HCT116 (cell line): ENCODE data around the gene PSTPIP2. TPM values are rescaled to one million over a fixed set of nuclear protein-coding genes. Genes with fewer than 3 reads are reported as not detected.

Experiments used
- ATAC-seq: fragments of 200-7000 bp; cut with Tn5 transposase; 2 replicates; pipeline ENCODE4 v1.9.1; 2020; ENCODE audit warnings: mild to moderate bottlenecking, moderate library complexity
- BruUV-seq: library from RNA; stranded (reverse); fragments of 400-500 nt; replicated peaks from 2 replicates; lab custom pipeline; 2021; lab: Mats Ljungman, UMichigan
- CTCF ChIA-PET: fragments of 300-600 bp; sonication (Branson Sonifier 250); formaldehyde crosslinking; loops from one replicate; lab custom pipeline; 2021; ENCODE audit warnings: antibody characterized with exemption; lab: Charles Lee
- POLR2A ChIA-PET: fragments of 300-600, 350-600 bp; sonication (Branson Sonifier 250); formaldehyde crosslinking; loops from one replicate; lab custom pipeline; 2021; ENCODE audit warnings: antibody characterized with exemption; lab: Charles Lee
- RAD21 ChIA-PET, 2 experiments: fragments of 300-600 bp; sonication (Branson Sonifier 250); formaldehyde crosslinking; loops; one replicate each; lab custom pipeline; 2023; ENCODE audit warnings: low total read pairs in 2 of 2; ENCODE audit not compliant: uncharacterized antibody in 2 of 2, unreplicated experiment in 2 of 2, low non-redundant PET in 1 of 2; lab: Charles Lee
- DNase-seq: peaks from one replicate; pipeline ENCODE4 v3.0.0-alpha.2; 2010; ENCODE audit warnings: low read depth, low spot score
- H2AFZ ChIP-seq: fragments of 200-600 bp; shearing (Covaris generic), sonication (generic); 2 replicates; pipeline ENCODE4 v1.6.1; 2017; ENCODE audit warnings: low read depth, mixed run types, mixed read lengths, antibody characterized with exemption, low read length; ENCODE audit not compliant: poor library complexity, severe bottlenecking
- H3K27ac ChIP-seq: 2 replicates; pipeline ENCODE4 v1.5.1; 2012; ENCODE audit warnings: low read depth, low read length
- H3K27me3 ChIP-seq: fragments of 200-600 bp; sonication (generic); 2 replicates; pipeline ENCODE4 v1.6.1; 2016; ENCODE audit warnings: mixed run types, low read length, mixed read lengths; ENCODE audit not compliant: insufficient read depth
- H3K36me3 ChIP-seq, 2 experiments: fragments of 200-500 bp in 1 of 2; fragments of 200-600 bp in 1 of 2; sonication (Bioruptor generic) in 1 of 2; sonication (generic) in 1 of 2; 2 replicates each; pipeline versions ENCODE4 v1.5.1 to v1.6.1; 2014 to 2016; ENCODE audit warnings: low read length in 2 of 2, inconsistent platforms in 1 of 2, mixed read lengths in 1 of 2, mixed run types in 1 of 2; ENCODE audit not compliant: insufficient read depth in 2 of 2, control insufficient read depth in 1 of 2
- H3K4me1 ChIP-seq, 2 experiments: fragments of 200-600 bp in 1 of 2; sonication (generic) in 1 of 2; 2 replicates each; pipeline versions ENCODE4 v1.5.1 to v1.6.1; 2012 to 2017; ENCODE audit warnings: low read length in 2 of 2, inconsistent platforms in 1 of 2, mild to moderate bottlenecking in 1 of 2, mixed read lengths in 1 of 2, mixed run types in 1 of 2, moderate library complexity in 1 of 2; ENCODE audit not compliant: insufficient read depth in 2 of 2, control insufficient read depth in 1 of 2
- H3K4me2 ChIP-seq: fragments of 200-600 bp; sonication (generic); 2 replicates; pipeline ENCODE4 v1.6.1; 2017; ENCODE audit warnings: mixed run types, low read length, mixed read lengths
- H3K4me3 ChIP-seq, 2 experiments: fragments of 200-600 bp in 1 of 2; sonication (generic) in 1 of 2; replicated peaks in 1 of 2; 2 replicates each; pipeline ENCODE4 v1.5.1; 2011 to 2016; ENCODE audit warnings: low read length in 2 of 2, control low read depth in 1 of 2, low read depth in 1 of 2, mild to moderate bottlenecking in 1 of 2, mixed read lengths in 1 of 2, mixed run types in 1 of 2
- H3K79me2 ChIP-seq: fragments of 200-600 bp; sonication (generic); 2 replicates; pipeline ENCODE4 v1.6.1; 2017; ENCODE audit warnings: mild to moderate bottlenecking, mixed run types, low read length, moderate library complexity, mixed read lengths; ENCODE audit not compliant: insufficient read depth
- H3K9ac ChIP-seq: fragments of 200-600 bp; sonication (generic); 2 replicates; pipeline ENCODE4 v1.6.1; 2016; ENCODE audit warnings: low read length, mixed read lengths
- H3K9me2 ChIP-seq: fragments of 200-600 bp; sonication (generic), shearing (Covaris generic); 2 replicates; pipeline ENCODE4 v1.6.1; 2017; ENCODE audit warnings: mixed run types, mild to moderate bottlenecking, moderate library complexity; ENCODE audit not compliant: insufficient read depth
- H3K9me3 ChIP-seq, 2 experiments: fragments of 200-500 bp in 1 of 2; fragments of 200-600 bp in 1 of 2; sonication (Bioruptor generic) in 1 of 2; sonication (generic) in 1 of 2; 2 replicates each; pipeline ENCODE4 v1.6.1; 2014 to 2017; ENCODE audit warnings: low read length in 2 of 2, mixed read lengths in 2 of 2, inconsistent platforms in 1 of 2, low read depth in 1 of 2, mild to moderate bottlenecking in 1 of 2, mixed run types in 1 of 2, moderate library complexity in 1 of 2; ENCODE audit not compliant: control insufficient read depth in 1 of 2, insufficient read depth in 1 of 2
- H4K20me1 ChIP-seq: fragments of 200-600 bp; sonication (generic), shearing (Covaris generic); 2 replicates; pipeline ENCODE4 v1.6.1; 2017; ENCODE audit warnings: mixed run types, mild to moderate bottlenecking, moderate library complexity; ENCODE audit not compliant: insufficient read depth
- CBX3 ChIP-seq: IDR thresholded peaks from 2 replicates; pipeline ENCODE4 v1.6.1; 2012; ENCODE audit warnings: low read depth
- EGR1 ChIP-seq: IDR thresholded peaks from 2 replicates; pipeline ENCODE4 v1.6.1; 2012; ENCODE audit warnings: low read depth
- EZH2 ChIP-seq: fragments of 200-600 bp; sonication (generic); IDR thresholded peaks from 2 replicates; pipeline ENCODE4 v1.6.1; 2017; ENCODE audit warnings: antibody characterized with exemption, mixed run types
- REST ChIP-seq: IDR thresholded peaks from 2 replicates; pipeline ENCODE4 v1.6.1; 2012; ENCODE audit warnings: low read depth
- SRF ChIP-seq: IDR thresholded peaks from 2 replicates; pipeline ENCODE4 v1.6.1; 2012; ENCODE audit warnings: low read depth
- ZFX ChIP-seq: fragments of 450-650 bp; IDR thresholded peaks from 2 replicates; pipeline ENCODE4 v1.6.1; 2017
- intact Hi-C: fragments of 100-400 bp; cut with micrococcal nuclease; formaldehyde crosslinking; loops from 2 replicates; pipeline ENCODE4 v1.10.0; 2022
- total RNA-seq: library from RNA; stranded (reverse); gene quantifications from one replicate; pipeline ENCODE4 v1.2.1, GENCODE V29; 2021; ENCODE audit not compliant: unreplicated experiment
- TF ChIP-seq, protein P1 (sequence below): IDR thresholded peaks from 2 replicates; pipeline ENCODE4 v1.6.1; 2011; ENCODE audit warnings: mild to moderate bottlenecking, low read length, moderate library complexity; ENCODE audit not compliant: insufficient replicate concordance; ENCODE audit errors: extremely low read depth
- TF ChIP-seq, protein P2 (sequence below), 3 experiments: fragments of 200-600 bp in 1 of 3; sonication (generic) in 1 of 3; IDR thresholded peaks in 2 of 3; conservative IDR thresholded peaks in 1 of 3; 2 replicates each; pipeline ENCODE4 v1.5.1; 2012 to 2017; ENCODE audit warnings: low read depth in 2 of 3, low read length in 2 of 3, antibody characterized with exemption in 1 of 3, borderline replicate concordance in 1 of 3, control low read depth in 1 of 3, mild to moderate bottlenecking in 1 of 3, mixed read lengths in 1 of 3, mixed run types in 1 of 3, moderate library complexity in 1 of 3; ENCODE audit not compliant: insufficient read depth in 1 of 3

PSTPIP2 gene
- total RNA-seq, 1 experiment from 2014 or later = 20.0 TPM

- DNase-seq (no peak), ATAC-seq (no peak)
- CTCF ChIA-PET = no interaction called here
- Histone ChIP-seq H3K9me2 (no peaks in the 10 kb centered on the region), H3K9ac (no peak overlapping the region), H3K4me2 (no peak overlapping the region), H3K27ac (no peak overlapping the region), H3K79me2 (no peaks in the 10 kb centered on the region), H3K4me1 (no peaks in the 10 kb centered on the region), H3K36me3 (no peaks in the 10 kb centered on the region), H4K20me1 (no peaks in the 10 kb centered on the region), H3K4me3 (no peak overlapping the region), H3K9me3 (no peaks in the 10 kb centered on the region), H3K27me3 (no peaks in the 10 kb centered on the region), H2AFZ (no peak overlapping the region)
- RAD21 ChIA-PET = no interaction called here
- intact Hi-C loops = no loop called here
- TF ChIP-seq, protein P1, sequence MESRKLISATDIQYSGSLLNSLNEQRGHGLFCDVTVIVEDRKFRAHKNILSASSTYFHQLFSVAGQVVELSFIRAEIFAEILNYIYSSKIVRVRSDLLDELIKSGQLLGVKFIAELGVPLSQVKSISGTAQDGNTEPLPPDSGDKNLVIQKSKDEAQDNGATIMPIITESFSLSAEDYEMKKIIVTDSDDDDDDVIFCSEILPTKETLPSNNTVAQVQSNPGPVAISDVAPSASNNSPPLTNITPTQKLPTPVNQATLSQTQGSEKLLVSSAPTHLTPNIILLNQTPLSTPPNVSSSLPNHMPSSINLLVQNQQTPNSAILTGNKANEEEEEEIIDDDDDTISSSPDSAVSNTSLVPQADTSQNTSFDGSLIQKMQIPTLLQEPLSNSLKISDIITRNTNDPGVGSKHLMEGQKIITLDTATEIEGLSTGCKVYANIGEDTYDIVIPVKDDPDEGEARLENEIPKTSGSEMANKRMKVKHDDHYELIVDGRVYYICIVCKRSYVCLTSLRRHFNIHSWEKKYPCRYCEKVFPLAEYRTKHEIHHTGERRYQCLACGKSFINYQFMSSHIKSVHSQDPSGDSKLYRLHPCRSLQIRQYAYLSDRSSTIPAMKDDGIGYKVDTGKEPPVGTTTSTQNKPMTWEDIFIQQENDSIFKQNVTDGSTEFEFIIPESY = no peak
- BruUV-seq = no TSS peak
- POLR2A ChIA-PET = no interaction called here
Observed at GRCh38 chr18:46028536-46028891, 43.5 kb downstream of the PSTPIP2 start.

GRCh38 chr18:46019936-46020335 lies 52.1 kb downstream of the PSTPIP2 start:
- intact Hi-C loops = no loop called here
- ChIA-PET CTCF (no interaction called here), RAD21 (no interaction called here), POLR2A (no interaction called here)
- no TSS peak for BruUV-seq
- Histone ChIP-seq H2AFZ (no peak overlapping the region), H3K79me2 (no peaks in the 10 kb centered on the region), H4K20me1 (no peaks in the 10 kb centered on the region), H3K4me3 (no peak overlapping the region), H3K27ac (no peak overlapping the region), H3K9ac (no peak overlapping the region), H3K36me3 (no peaks in the 10 kb centered on the region), H3K27me3 (no peaks in the 10 kb centered on the region), H3K9me2 (no peaks in the 10 kb centered on the region), H3K4me2 (no peak overlapping the region), H3K9me3 (no peaks in the 10 kb centered on the region), H3K4me1 (no peaks in the 10 kb centered on the region)
- TF ChIP-seq EGR1 = no peak
- TF ChIP-seq CBX3 = no peak
- TF ChIP-seq ZFX = no peak
- TF ChIP-seq, protein P2, sequence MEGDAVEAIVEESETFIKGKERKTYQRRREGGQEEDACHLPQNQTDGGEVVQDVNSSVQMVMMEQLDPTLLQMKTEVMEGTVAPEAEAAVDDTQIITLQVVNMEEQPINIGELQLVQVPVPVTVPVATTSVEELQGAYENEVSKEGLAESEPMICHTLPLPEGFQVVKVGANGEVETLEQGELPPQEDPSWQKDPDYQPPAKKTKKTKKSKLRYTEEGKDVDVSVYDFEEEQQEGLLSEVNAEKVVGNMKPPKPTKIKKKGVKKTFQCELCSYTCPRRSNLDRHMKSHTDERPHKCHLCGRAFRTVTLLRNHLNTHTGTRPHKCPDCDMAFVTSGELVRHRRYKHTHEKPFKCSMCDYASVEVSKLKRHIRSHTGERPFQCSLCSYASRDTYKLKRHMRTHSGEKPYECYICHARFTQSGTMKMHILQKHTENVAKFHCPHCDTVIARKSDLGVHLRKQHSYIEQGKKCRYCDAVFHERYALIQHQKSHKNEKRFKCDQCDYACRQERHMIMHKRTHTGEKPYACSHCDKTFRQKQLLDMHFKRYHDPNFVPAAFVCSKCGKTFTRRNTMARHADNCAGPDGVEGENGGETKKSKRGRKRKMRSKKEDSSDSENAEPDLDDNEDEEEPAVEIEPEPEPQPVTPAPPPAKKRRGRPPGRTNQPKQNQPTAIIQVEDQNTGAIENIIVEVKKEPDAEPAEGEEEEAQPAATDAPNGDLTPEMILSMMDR (IDR thresholded peaks at IDR 0.05 in 2 of 3, conservative IDR thresholded peaks at IDR 0.05 in 1 of 3; ENCODE audit: borderline replicate concordance in 1 of 3, insufficient read depth in 1 of 3, low read depth in 2 of 3, low read length in 2 of 3) = no peak
- TF ChIP-seq EZH2 = no peak
- TF ChIP-seq SRF = no peak
- no peak for TF ChIP-seq REST
- DNase-seq (no peak), ATAC-seq (no peak)
